Measurements from ENCODE around the gene GPAM. TPM values are rescaled to one million over a fixed set of nuclear protein-coding genes. Genes with fewer than 3 reads are reported as not detected.

The GPAM gene
- total and polyA plus RNA-seq, 2 of the 8 experiments (the other 6 are each of a cell fraction or from before 2014, with no cell fraction given): 5.5 to 15.5 TPM

DNA sequence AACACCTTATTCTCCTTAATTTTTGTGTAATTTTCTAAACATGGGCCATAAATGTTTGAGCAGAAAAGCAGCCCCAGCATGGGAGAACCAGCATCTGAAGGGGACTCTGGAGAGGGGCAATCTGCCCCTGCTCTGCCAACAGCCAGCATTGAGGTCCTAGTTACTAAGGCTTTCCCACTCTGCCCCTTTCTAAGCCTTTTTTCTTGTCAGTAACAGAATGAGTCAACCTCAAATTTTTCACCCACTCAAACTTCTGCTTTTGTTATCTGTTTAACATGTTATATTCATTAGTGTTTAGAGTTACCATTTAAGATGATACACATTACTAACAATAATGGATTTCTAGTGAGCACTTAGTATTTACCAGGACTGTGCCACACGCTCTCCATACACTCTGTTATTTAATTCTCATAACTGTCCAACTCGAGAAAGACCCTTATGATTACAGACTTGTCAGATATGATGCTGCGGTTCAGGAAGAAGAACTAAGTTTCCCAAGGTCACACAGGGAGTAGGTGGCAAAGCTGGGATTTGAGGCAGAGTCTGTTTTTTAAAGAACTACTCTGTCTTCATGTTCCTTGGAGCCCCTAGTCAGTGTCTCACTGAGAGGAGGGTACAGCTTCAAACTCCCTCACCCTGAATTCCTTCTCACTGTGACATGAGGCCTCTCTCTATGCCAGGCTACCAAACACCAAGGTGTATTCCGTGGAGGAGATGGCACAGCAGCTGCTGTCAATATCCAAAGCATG, 19.9 kb upstream of the GPAM start:
- Histone ChIP-seq H3K4me1 (replicated peaks in 1 of 4; ENCODE audit: control insufficient read depth in 3 of 4, insufficient read depth in 4 of 4, low read length in 3 of 4) (no peaks in the 10 kb centered on the region), H3K27ac (ENCODE audit: low read depth, low read length) (no peak overlapping the region), H3K4ac (replicated peaks; ENCODE audit: insufficient read length, low read depth, low read length) (no peak overlapping the region), H3K36me3 (ENCODE audit: control insufficient read depth in 2 of 4, insufficient read depth in 4 of 4, low read length in 3 of 4) (no peaks in the 10 kb centered on the region), H2AK5ac (ENCODE audit: low read depth, low read length) (no peak overlapping the region), H2BK20ac (ENCODE audit: low read length) (no peak overlapping the region), H3K18ac (ENCODE audit: extremely low read depth, low read length) (no peak overlapping the region), H3K23ac (ENCODE audit: insufficient read length) (no peak overlapping the region), H3K56ac (replicated peaks; ENCODE audit: insufficient read length, low read depth, low read length) (no peak overlapping the region), H3K27me3 (replicated peaks in 1 of 4; ENCODE audit: control insufficient read depth in 3 of 4, extremely low read depth in 1 of 4, insufficient read depth in 3 of 4, low read length in 3 of 4) (peaks cover 0 to 1% (median 0%) of the 10 kb centered on the region in 4 experiments; a peak in 1 of 7 replicates), H3K9me3 (ENCODE audit: insufficient read depth in 2 of 2, low read depth in 1 of 2, low read length in 1 of 2) (no peaks in the 10 kb centered on the region), H2AFZ (ENCODE audit: low read length) (no peak overlapping the region), H4K91ac (replicated peaks; ENCODE audit: insufficient read length, low read length) (no peak overlapping the region), H3K14ac (ENCODE audit: insufficient read length) (no peak overlapping the region), H3K79me1 (ENCODE audit: low read depth, low read length) (no peaks in the 10 kb centered on the region), H3K79me2 (ENCODE audit: control insufficient read depth in 1 of 2, insufficient read depth in 2 of 2, low read length in 2 of 2) (no peaks in the 10 kb centered on the region), H4K20me1 (replicated peaks in 1 of 2; ENCODE audit: control insufficient read depth in 1 of 2, insufficient read depth in 2 of 2, low read length in 2 of 2) (no peaks in the 10 kb centered on the region), H2BK15ac (ENCODE audit: low read length) (no peak overlapping the region), H4K8ac (ENCODE audit: extremely low read depth, insufficient read depth, low read length) (no peak overlapping the region), H4K5ac (ENCODE audit: insufficient read length, low read depth, low read length) (no peak overlapping the region), H3K4me2 (ENCODE audit: insufficient read depth in 1 of 2, low read depth in 2 of 2, low read length in 2 of 2) (no peak overlapping the region), H2BK5ac (ENCODE audit: low read depth, low read length) (no peak overlapping the region), H3K23me2 (ENCODE audit: low read depth, low read length) (no peaks in the 10 kb centered on the region), H3K9ac (replicated peaks in 1 of 4; ENCODE audit: extremely low read depth in 1 of 4, low read depth in 3 of 4, low read length in 3 of 4) (no peak overlapping the region), H3K4me3 (ENCODE audit: extremely low read depth in 1 of 4, insufficient read depth in 2 of 4, low read depth in 3 of 4, low read length in 4 of 4) (no peak overlapping the region), H2BK120ac (replicated peaks; ENCODE audit: low read depth, low read length) (no peak overlapping the region), H2BK12ac (ENCODE audit: low read depth, low read length) (no peak overlapping the region)
- FAIRE-seq (no peak), DNase-seq (ENCODE audit: low read depth in 1 of 2, low spot score in 2 of 2) (no peak)
- WGBS, 2 experiments (ENCODE audit: extremely low coverage in 1 of 2, insufficient coverage in 1 of 2, insufficient read length in 1 of 2, insufficient replicate concordance in 2 of 2, low coverage in 1 of 2, low lambda C conversion rate in 2 of 2, missing lambda C conversion rate in 1 of 2): 79% methylated on average over 4 of the region's 4 CpGs; no CpG with 5 or more reads in 1 of the 2 experiments
- ChIA-PET CTCF (ENCODE audit: partially characterized antibody) (no interaction called here), POLR2A (ENCODE audit: partially characterized antibody) (no interaction called here)
- TF ChIP-seq RAD21 (IDR thresholded peaks at IDR 0.05 in 1 of 2, conservative IDR thresholded peaks at IDR 0.05 in 1 of 2; ENCODE audit: low read depth in 2 of 2, low read length in 2 of 2) (no peak), MAFK (IDR thresholded peaks at IDR 0.05; ENCODE audit: low read depth, low read length) (no peak), GTF2F1 (IDR thresholded peaks at IDR 0.05; ENCODE audit: borderline replicate concordance, low read depth, low read length) (no peak), RXRA (IDR thresholded peaks at IDR 0.05; ENCODE audit: insufficient read depth, low read depth, low read length) (no peak), HDAC2 (IDR thresholded peaks at IDR 0.05; ENCODE audit: borderline replicate concordance in 1 of 2, low read depth in 2 of 2, low read length in 2 of 2) (no peak)
- TF ChIP-seq, protein P1, sequence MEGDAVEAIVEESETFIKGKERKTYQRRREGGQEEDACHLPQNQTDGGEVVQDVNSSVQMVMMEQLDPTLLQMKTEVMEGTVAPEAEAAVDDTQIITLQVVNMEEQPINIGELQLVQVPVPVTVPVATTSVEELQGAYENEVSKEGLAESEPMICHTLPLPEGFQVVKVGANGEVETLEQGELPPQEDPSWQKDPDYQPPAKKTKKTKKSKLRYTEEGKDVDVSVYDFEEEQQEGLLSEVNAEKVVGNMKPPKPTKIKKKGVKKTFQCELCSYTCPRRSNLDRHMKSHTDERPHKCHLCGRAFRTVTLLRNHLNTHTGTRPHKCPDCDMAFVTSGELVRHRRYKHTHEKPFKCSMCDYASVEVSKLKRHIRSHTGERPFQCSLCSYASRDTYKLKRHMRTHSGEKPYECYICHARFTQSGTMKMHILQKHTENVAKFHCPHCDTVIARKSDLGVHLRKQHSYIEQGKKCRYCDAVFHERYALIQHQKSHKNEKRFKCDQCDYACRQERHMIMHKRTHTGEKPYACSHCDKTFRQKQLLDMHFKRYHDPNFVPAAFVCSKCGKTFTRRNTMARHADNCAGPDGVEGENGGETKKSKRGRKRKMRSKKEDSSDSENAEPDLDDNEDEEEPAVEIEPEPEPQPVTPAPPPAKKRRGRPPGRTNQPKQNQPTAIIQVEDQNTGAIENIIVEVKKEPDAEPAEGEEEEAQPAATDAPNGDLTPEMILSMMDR (IDR thresholded peaks at IDR 0.05; ENCODE audit: control extremely low read depth in 1 of 3, insufficient read depth in 1 of 3, low read depth in 1 of 3, low read length in 3 of 3): no peak

All from H1 (cell line).